HepG2 (cell line): ENCODE data around the gene CSNK1G3. TPM values are rescaled to one million over a fixed set of nuclear protein-coding genes. Genes with fewer than 3 reads are reported as not detected.

Experiments used
- MAZ ChIP-seq, 2 experiments: sonication (generic) in 1 of 2; formaldehyde crosslinking in 1 of 2; IDR thresholded peaks; 2 replicates each; pipeline versions ENCODE4 v1.5.0 to v1.6.1; 2012 to 2020; ENCODE audit warnings: low read depth in 2 of 2, mild to moderate bottlenecking in 2 of 2, borderline replicate concordance in 1 of 2, improper control_type of control experiment in 1 of 2, low read length in 1 of 2, missing genetic modification reagents in 1 of 2, moderate library complexity in 1 of 2
- PREB ChIP-seq: sonication (generic); formaldehyde crosslinking; IDR thresholded peaks from 2 replicates; pipeline ENCODE4 v1.4.0; 2020; ENCODE audit warnings: missing genetic modification reagents
- ZBTB20 ChIP-seq: sonication (generic); formaldehyde crosslinking; IDR thresholded peaks from 2 replicates; pipeline ENCODE4 v1.8.1; 2023; ENCODE audit warnings: missing genetic modification reagents, low read depth, mild to moderate bottlenecking, borderline replicate concordance
- ZNF142 ChIP-seq: sonication (generic); formaldehyde crosslinking; IDR thresholded peaks from 2 replicates; pipeline ENCODE4 v1.4.0; 2020; ENCODE audit warnings: missing genetic modification reagents
- ZNF549 ChIP-seq: sonication (generic); formaldehyde crosslinking; IDR thresholded peaks from 2 replicates; pipeline ENCODE4 v1.5.0; 2020; ENCODE audit warnings: missing genetic modification reagents
- polyA plus RNA-seq, 8 experiments: library from polyadenylated mRNA; depleted of rRNA in 3 of 8; stranded (reverse) in 7 of 8; unstranded in 1 of 8; fragments of >200 nt; fragmentation: Illumina TruSeq in 4 of 8; extraction: Trizol in 4 of 8; gene quantifications; 2 replicates each; pipeline versions ENCODE4 v1.2.1 to v1.2.3, GENCODE V29; 2011 to 2016; ENCODE audit warnings: low read depth in 4 of 8, missing spikeins in 1 of 8, mixed read lengths in 1 of 8; ENCODE audit not compliant: insufficient read depth in 1 of 8
- total RNA-seq, 5 experiments: library from RNA; depleted of rRNA; stranded (reverse); fragments of >200 nt; fragmentation: Illumina TruSeq; extraction: Trizol; gene quantifications; 2 replicates each; pipeline ENCODE4 v1.2.3, GENCODE V29; 2016; ENCODE audit warnings: low read depth in 1 of 5

The CSNK1G3 gene
- total and polyA plus RNA-seq, 2 of the 13 experiments (the other 11 are each of a cell fraction or from before 2014, with no cell fraction given), result 11.3 to 31.5 TPM

GRCh38 chr5:123628860-123629544 lies 117.0 kb downstream of the CSNK1G3 start (continued):
- no peak for TF ChIP-seq MAZ (IDR thresholded peaks at IDR 0.05; ENCODE audit: borderline replicate concordance, low read depth, low read length)
- no peak for TF ChIP-seq MAZ (CRISPR knock-in tag; IDR thresholded peaks at IDR 0.05; ENCODE audit: low read depth)
- TF ChIP-seq ZNF142 (CRISPR knock-in tag), result no peak
- TF ChIP-seq ZBTB20, result no peak
- TF ChIP-seq ZNF549 (CRISPR knock-in tag), result no peak
- no peak for TF ChIP-seq PREB (CRISPR knock-in tag)
